ENCODE data around the gene CHCHD3. TPM values are rescaled to one million over a fixed set of nuclear protein-coding genes. Genes with fewer than 3 reads are reported as not detected.

CHCHD3 gene
- total and polyA plus RNA-seq, 12 donors = 12.3 to 113 (median 54.2) TPM

GRCh38 chr7:132760244-132760623, 321.7 kb downstream of the CHCHD3 start:
- no peaks in the 10 kb centered on the region for H3K9me3 ChIP-seq (replicated peaks in 1 of 3)
- intact Hi-C loops (cut with DNase I) = no loop called here
- no peak overlapping the region for H3K4me3 ChIP-seq
- no peak overlapping the region for H3K27ac ChIP-seq
- H3K36me3 ChIP-seq (replicated peaks in 1 of 2) = no peaks in the 10 kb centered on the region
- WGBS, 4 donors = 78 to 86% (median 80%) methylated on average over 2 of the region's 2 CpGs
- no peaks in the 10 kb centered on the region for H3K27me3 ChIP-seq
- TF ChIP-seq POLR2A (IDR thresholded peaks at IDR 0.05) (no peak), CTCF (IDR thresholded peaks at IDR 0.05) (no peak)
- DNase-seq = no peak
- H3K4me1 ChIP-seq (replicated peaks in 1 of 2) = no peaks in the 10 kb centered on the region

- WGBS, 4 donors = 83 to 90% (median 87%) methylated on average over 9 to 15 of the region's 15 CpGs
- DNase-seq = no peak
- Histone ChIP-seq H3K36me3 (replicated peaks in 1 of 2) (no peaks in the 10 kb centered on the region), H3K9me3 (replicated peaks in 1 of 3) (no peaks in the 10 kb centered on the region), H3K4me3 (no peak overlapping the region), H3K4me1 (replicated peaks in 1 of 2) (no peaks in the 10 kb centered on the region), H3K27me3 (no peaks in the 10 kb centered on the region), H3K27ac (no peak overlapping the region)
- TF ChIP-seq POLR2A (IDR thresholded peaks at IDR 0.05) (no peak), CTCF (IDR thresholded peaks at IDR 0.05) (no peak)
- intact Hi-C loops (cut with DNase I) = no loop called here
Observed at GRCh38 chr7:132759482-132760243, 322.2 kb downstream of the CHCHD3 start.

- Histone ChIP-seq H3K27ac (no peak overlapping the region), H3K27me3 (no peaks in the 10 kb centered on the region), H3K4me3 (no peak overlapping the region), H3K9me3 (replicated peaks in 1 of 3) (no peaks in the 10 kb centered on the region), H3K36me3 (replicated peaks in 1 of 2) (no peaks in the 10 kb centered on the region), H3K4me1 (replicated peaks in 1 of 2) (no peaks in the 10 kb centered on the region)
- peak in 1 of 7 donors; percentile 24 for DNase-seq
- intact Hi-C loops (cut with DNase I) = no loop called here
- TF ChIP-seq POLR2A (IDR thresholded peaks at IDR 0.05) = no peak
- TF ChIP-seq CTCF (IDR thresholded peaks at IDR 0.05) = no peak
- WGBS, 4 donors = 79 to 84% (median 83%) methylated on average over 5 of the region's 5 CpGs
Observed at GRCh38 chr7:132758986-132759385, 322.9 kb downstream of the CHCHD3 start.

GRCh38 chr7:132757783-132758182, 324.1 kb downstream of the CHCHD3 start:
- intact Hi-C loops (cut with DNase I) = no loop called here
- TF ChIP-seq POLR2A (IDR thresholded peaks at IDR 0.05) (no peak), CTCF (IDR thresholded peaks at IDR 0.05) (no peak)
- Histone ChIP-seq H3K36me3 (replicated peaks in 1 of 2) (no peaks in the 10 kb centered on the region), H3K4me1 (replicated peaks in 1 of 2) (no peaks in the 10 kb centered on the region), H3K27me3 (no peaks in the 10 kb centered on the region), H3K4me3 (no peak overlapping the region), H3K9me3 (replicated peaks in 1 of 3) (no peaks in the 10 kb centered on the region), H3K27ac (no peak overlapping the region)
- DNase-seq = no peak
- 61 to 88% (median 81%) methylated on average over 3 of the region's 3 CpGs for WGBS, 4 donors
